H1 (cell line): ENCODE measurements around the gene FXR2. TPM values are rescaled to one million over a fixed set of nuclear protein-coding genes. Genes with fewer than 3 reads are reported as not detected.

Experiments
- CBX5 ChIP-seq: fragments of 300-800, 300-1000 bp; sonication (generic); IDR thresholded peaks from 2 replicates; pipeline ENCODE4 v1.7.1; 2016; ENCODE audit warnings: antibody characterized with exemption, low read length, low read depth
- FOSL1 ChIP-seq: IDR thresholded peaks from 2 replicates; pipeline ENCODE4 v1.6.1; 2011; ENCODE audit warnings: mild to moderate bottlenecking, low read depth, low read length, moderate library complexity; ENCODE audit not compliant: insufficient read depth
- polyA plus RNA-seq, 7 experiments: library from polyadenylated mRNA; depleted of rRNA in 3 of 7; stranded (reverse) in 5 of 7; unstranded in 2 of 7; fragments of >200 nt in 5 of 7; fragments of 200-250 nt in 2 of 7; gene quantifications; 1 replicate in 5 of 7; 2 replicates in 1 of 7; 4 replicates in 1 of 7; pipeline versions ENCODE4 v1.2.1 to v1.2.3, GENCODE V29; 2011 to 2013; ENCODE audit warnings: missing spikeins in 2 of 7, mixed read lengths in 2 of 7
- total RNA-seq: library from RNA; stranded (reverse); fragmentation: NEBNext Ultra II Directional; extraction: Animal tissue kit (Norgen Biotek cat#: 25700); gene quantifications from 2 replicates; pipeline ENCODE4 v1.2.1, GENCODE V29; 2021

The FXR2 gene
- total and polyA plus RNA-seq, 2 of the 8 experiments (the other 6 are each of a cell fraction or from before 2014, with no cell fraction given), result 26.2 to 44.0 TPM

DNA sequence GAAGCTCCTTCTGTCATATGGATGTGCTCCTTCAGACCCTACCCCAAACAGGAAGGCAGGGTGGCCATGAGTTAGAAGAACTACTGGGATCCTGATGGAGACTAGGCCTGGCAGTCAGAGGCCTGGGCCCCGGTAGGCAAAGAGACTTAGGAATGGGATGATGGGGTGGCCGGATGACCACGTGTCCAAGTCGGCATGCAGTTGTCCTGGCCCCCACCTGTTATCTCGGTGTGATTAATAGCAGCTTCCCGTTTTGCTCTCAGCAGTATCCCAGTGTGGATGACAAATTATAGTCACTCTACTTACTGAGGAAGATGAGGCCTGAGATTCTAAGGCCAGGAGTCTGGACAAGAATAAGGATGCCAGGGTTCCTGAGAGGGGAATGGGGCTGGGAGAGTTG, 64.4 kb downstream of the FXR2 start (continued):
- no peak for TF ChIP-seq FOSL1
- no peak for TF ChIP-seq CBX5
